ENCODE measurements around the gene HLCS. TPM values are rescaled to one million over a fixed set of nuclear protein-coding genes. Genes with fewer than 3 reads are reported as not detected.

The HLCS gene
- total RNA-seq, 1 donor: 59.7 TPM

DNA sequence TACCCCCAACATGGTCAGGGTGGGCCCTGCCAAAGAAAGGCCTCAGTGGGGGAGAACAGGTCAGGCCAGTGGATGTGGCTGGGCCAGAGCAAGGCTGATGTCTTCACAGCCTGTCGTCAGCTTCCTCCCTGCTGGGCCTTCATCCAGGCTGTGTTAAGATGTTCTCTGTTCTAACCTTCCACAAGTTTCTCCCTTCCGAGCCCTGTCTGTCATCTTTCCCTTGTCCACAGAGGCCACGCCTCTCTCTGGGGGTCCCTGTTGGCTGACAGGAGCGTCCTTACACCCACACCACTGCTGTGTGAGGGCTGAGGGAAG, 231.3 kb downstream of the HLCS start:
- Histone ChIP-seq H3K4me1 (ENCODE audit: insufficient read depth, low read length) (no peaks in the 10 kb centered on the region), H2AFZ (ENCODE audit: low read length) (no peak overlapping the region), H3K4me2 (ENCODE audit: insufficient read depth, low read length) (no peak overlapping the region), H3K27ac (ENCODE audit: low read depth, low read length) (no peak overlapping the region), H3K27me3 (ENCODE audit: insufficient read depth, low read length) (no peaks in the 10 kb centered on the region), H3K79me2 (ENCODE audit: insufficient read depth, low read length) (no peaks in the 10 kb centered on the region), H3K9me3 (ENCODE audit: low read depth, low read length) (no peaks in the 10 kb centered on the region), H3K36me3 (ENCODE audit: insufficient read depth, low read length) (no peaks in the 10 kb centered on the region), H4K20me1 (ENCODE audit: insufficient read depth, low read length) (no peaks in the 10 kb centered on the region), H3K4me3 (ENCODE audit: insufficient read depth, low read length) (no peak overlapping the region)
- no peak for DNase-seq (ENCODE audit: insufficient read length, low spot score, missing footprints)
- TF ChIP-seq, protein P1, sequence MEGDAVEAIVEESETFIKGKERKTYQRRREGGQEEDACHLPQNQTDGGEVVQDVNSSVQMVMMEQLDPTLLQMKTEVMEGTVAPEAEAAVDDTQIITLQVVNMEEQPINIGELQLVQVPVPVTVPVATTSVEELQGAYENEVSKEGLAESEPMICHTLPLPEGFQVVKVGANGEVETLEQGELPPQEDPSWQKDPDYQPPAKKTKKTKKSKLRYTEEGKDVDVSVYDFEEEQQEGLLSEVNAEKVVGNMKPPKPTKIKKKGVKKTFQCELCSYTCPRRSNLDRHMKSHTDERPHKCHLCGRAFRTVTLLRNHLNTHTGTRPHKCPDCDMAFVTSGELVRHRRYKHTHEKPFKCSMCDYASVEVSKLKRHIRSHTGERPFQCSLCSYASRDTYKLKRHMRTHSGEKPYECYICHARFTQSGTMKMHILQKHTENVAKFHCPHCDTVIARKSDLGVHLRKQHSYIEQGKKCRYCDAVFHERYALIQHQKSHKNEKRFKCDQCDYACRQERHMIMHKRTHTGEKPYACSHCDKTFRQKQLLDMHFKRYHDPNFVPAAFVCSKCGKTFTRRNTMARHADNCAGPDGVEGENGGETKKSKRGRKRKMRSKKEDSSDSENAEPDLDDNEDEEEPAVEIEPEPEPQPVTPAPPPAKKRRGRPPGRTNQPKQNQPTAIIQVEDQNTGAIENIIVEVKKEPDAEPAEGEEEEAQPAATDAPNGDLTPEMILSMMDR (IDR thresholded peaks at IDR 0.05; ENCODE audit: extremely low read depth, low read depth, low read length): no peak

DNA sequence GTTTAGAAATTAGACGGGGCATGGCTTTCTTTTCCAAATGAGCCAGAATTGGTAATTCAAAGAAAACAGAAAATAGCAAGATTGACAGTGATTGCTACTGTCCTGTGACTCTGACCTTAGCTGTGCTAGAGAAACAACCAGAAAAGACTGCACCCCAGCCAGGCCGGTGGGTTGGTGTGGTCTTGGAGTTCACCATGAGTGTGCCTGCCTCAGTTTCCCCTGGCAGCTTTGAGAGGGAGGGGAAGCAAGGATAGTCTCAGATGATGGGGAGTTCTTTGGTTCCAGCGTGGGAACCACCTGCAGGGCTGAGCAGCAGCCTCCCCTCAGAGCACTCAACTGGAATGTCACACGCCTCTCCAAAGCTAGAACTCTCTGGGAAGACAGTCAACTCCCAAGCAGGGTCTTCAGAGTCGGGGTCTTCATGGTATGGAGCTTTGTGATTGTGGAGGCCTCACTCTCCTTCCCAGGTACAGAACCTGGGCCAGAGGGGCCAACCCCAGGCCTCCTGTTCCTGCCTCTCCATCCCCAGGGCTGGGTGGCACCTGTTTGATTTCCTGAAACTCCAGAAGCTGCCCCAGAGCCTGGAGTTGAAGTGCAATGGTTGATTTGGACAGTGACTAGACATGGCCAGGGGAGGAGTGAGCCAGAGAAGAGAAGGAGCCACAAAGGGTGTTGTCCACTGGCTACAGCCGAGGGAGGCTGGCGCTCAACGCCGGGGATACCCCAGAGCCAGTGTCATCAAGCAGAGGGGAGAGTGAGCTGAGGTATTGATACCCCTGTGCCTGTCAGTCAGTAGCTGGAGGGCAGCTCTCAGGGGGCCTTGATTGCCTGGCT, 231.9 kb downstream of the HLCS start:
- H2AFZ ChIP-seq (ENCODE audit: low read length): no peak overlapping the region
- H3K27me3 ChIP-seq (ENCODE audit: insufficient read depth, low read length): no peaks in the 10 kb centered on the region
- TF ChIP-seq, protein P1 (IDR thresholded peaks at IDR 0.05; ENCODE audit: extremely low read depth, low read depth, low read length): no peak
- H3K79me2 ChIP-seq (ENCODE audit: insufficient read depth, low read length): no peaks in the 10 kb centered on the region
- H3K4me3 ChIP-seq (ENCODE audit: insufficient read depth, low read length): no peak overlapping the region
- no peaks in the 10 kb centered on the region for H3K36me3 ChIP-seq (ENCODE audit: insufficient read depth, low read length)
- H3K27ac ChIP-seq (ENCODE audit: low read depth, low read length): no peak overlapping the region
- H3K9me3 ChIP-seq (ENCODE audit: low read depth, low read length): no peaks in the 10 kb centered on the region
- H3K4me2 ChIP-seq (ENCODE audit: insufficient read depth, low read length): no peak overlapping the region
- no peak for DNase-seq (ENCODE audit: insufficient read length, low spot score, missing footprints)
- no peaks in the 10 kb centered on the region for H3K4me1 ChIP-seq (ENCODE audit: insufficient read depth, low read length)
- H4K20me1 ChIP-seq (ENCODE audit: insufficient read depth, low read length): no peaks in the 10 kb centered on the region

DNA sequence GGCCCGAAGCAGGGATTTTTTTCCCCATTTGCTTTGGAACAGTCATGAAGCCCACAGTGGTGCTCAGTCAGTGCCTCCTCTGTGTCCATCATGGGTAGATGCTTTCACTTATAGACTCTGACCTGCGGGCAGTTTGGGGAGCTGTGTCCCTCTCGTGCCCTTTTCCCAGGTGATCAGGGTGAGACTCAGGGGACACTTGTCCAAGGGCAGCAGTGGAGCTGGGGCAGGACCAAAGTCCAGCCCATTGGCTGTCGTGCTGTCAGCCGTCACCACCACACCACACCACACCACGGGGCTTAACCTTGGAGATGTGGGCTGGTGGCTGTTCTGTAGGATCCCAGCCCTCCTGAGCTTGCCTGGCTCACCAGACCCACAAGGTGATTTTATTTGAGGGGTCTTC, 232.6 kb downstream of the HLCS start:
- no peaks in the 10 kb centered on the region for H4K20me1 ChIP-seq (ENCODE audit: insufficient read depth, low read length)
- no peaks in the 10 kb centered on the region for H3K79me2 ChIP-seq (ENCODE audit: insufficient read depth, low read length)
- H3K27me3 ChIP-seq (ENCODE audit: insufficient read depth, low read length): peaks cover 2% of the 10 kb centered on the region
- no peak overlapping the region for H3K4me3 ChIP-seq (ENCODE audit: insufficient read depth, low read length)
- H3K4me1 ChIP-seq (ENCODE audit: insufficient read depth, low read length): no peaks in the 10 kb centered on the region
- no peaks in the 10 kb centered on the region for H3K36me3 ChIP-seq (ENCODE audit: insufficient read depth, low read length)
- no peak overlapping the region for H3K4me2 ChIP-seq (ENCODE audit: insufficient read depth, low read length)
- no peak overlapping the region for H3K27ac ChIP-seq (ENCODE audit: low read depth, low read length)
- H2AFZ ChIP-seq (ENCODE audit: low read length): no peak overlapping the region
- no peak for DNase-seq (ENCODE audit: insufficient read length, low spot score, missing footprints)
- H3K9me3 ChIP-seq (ENCODE audit: low read depth, low read length): no peaks in the 10 kb centered on the region
- TF ChIP-seq, protein P1 (IDR thresholded peaks at IDR 0.05; ENCODE audit: extremely low read depth, low read depth, low read length): no peak

DNA sequence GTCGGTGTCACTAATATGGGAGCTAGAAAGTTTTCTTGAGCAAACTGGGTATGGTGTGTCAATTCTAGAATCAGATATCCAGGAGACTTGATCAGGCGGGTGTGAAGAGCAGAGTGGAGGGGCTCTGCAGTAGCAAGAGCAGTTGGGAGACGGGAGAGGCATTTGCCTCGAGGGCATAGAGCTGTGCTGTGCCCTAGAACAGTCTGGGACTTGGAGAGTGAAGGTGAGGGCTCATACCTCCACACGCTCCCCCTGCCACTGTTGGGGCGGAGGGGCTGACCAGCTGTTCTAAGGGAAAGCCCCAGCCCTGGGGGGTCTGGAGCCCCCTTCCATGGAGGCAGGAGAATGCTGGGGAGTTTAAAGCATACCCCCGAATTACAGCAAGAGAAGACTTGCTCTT, 233.7 kb downstream of the HLCS start:
- Histone ChIP-seq H4K20me1 (ENCODE audit: insufficient read depth, low read length) (no peaks in the 10 kb centered on the region), H3K4me3 (ENCODE audit: insufficient read depth, low read length) (no peak overlapping the region), H3K79me2 (ENCODE audit: insufficient read depth, low read length) (no peaks in the 10 kb centered on the region), H3K27me3 (ENCODE audit: insufficient read depth, low read length) (peaks cover 3% of the 10 kb centered on the region), H3K9me3 (ENCODE audit: low read depth, low read length) (no peaks in the 10 kb centered on the region), H3K36me3 (ENCODE audit: insufficient read depth, low read length) (no peaks in the 10 kb centered on the region), H3K27ac (ENCODE audit: low read depth, low read length) (no peak overlapping the region), H3K4me1 (ENCODE audit: insufficient read depth, low read length) (no peaks in the 10 kb centered on the region), H2AFZ (ENCODE audit: low read length) (no peak overlapping the region), H3K4me2 (ENCODE audit: insufficient read depth, low read length) (no peak overlapping the region)
- TF ChIP-seq, protein P1 (IDR thresholded peaks at IDR 0.05; ENCODE audit: extremely low read depth, low read depth, low read length): no peak
- DNase-seq (ENCODE audit: insufficient read length, low spot score, missing footprints): no peak

Data from osteoblast (primary cell).